ENCODE results near the gene NTNG1.

GRCh38 chr1:107430540-107431228 lies 289.8 kb downstream of the NTNG1 start:
- TF ChIP-seq POLR2A (IDR thresholded peaks at IDR 0.05; ENCODE audit: low read length) = no peak
- TF ChIP-seq GATA1 (IDR thresholded peaks at IDR 0.05; ENCODE audit: low read depth, low read length) = no peak

Data from erythroblast (primary cell).